MCF 10A (cell line): ENCODE measurements around the gene ATL3. TPM values are rescaled to one million over a fixed set of nuclear protein-coding genes. Genes with fewer than 3 reads are reported as not detected.
"Not testable (repeated sequence)": the region's sequence is repeated elsewhere in the genome, so short reads cannot be mapped to it uniquely, and the experiment has no call there.

Experiments used
- BruUV-seq: library from RNA; stranded (reverse); fragments of 400-500 nt; replicated peaks from 2 replicates; lab custom pipeline; 2021; lab: Mats Ljungman, UMichigan
- CTCF ChIA-PET: fragments of 300-600 bp; sonication (Branson Sonifier 250); formaldehyde crosslinking; extraction: SDS; loops from one replicate; lab custom pipeline; 2021; ENCODE audit warnings: antibody characterized with exemption, inconsistent platforms; lab: Yijun Ruan, JAX
- POLR2A ChIA-PET: fragments of 300-600, 350-650 bp; sonication (Branson Sonifier 250); formaldehyde crosslinking; extraction: SDS; loops from one replicate; lab custom pipeline; 2020; ENCODE audit warnings: antibody characterized with exemption, inconsistent platforms; lab: Yijun Ruan, JAX
- DNase-seq: peaks from one replicate; pipeline ENCODE4 v3.0.0-alpha.2; 2018; ENCODE audit not compliant: unreplicated experiment
- H3K27ac Mint-ChIP-seq: one replicate; pipeline ENCODE4 v1.8.0; 2022; ENCODE audit warnings: mild to moderate bottlenecking, low read depth, mixed read lengths; ENCODE audit not compliant: unreplicated experiment
- H3K27me3 Mint-ChIP-seq: one replicate; pipeline ENCODE4 v1.8.0; 2022; ENCODE audit warnings: mixed read lengths; ENCODE audit not compliant: insufficient read depth, unreplicated experiment
- H3K36me3 Mint-ChIP-seq: one replicate; pipeline ENCODE4 v1.8.0; 2022; ENCODE audit warnings: mild to moderate bottlenecking, moderate library complexity, mixed read lengths; ENCODE audit not compliant: insufficient read depth, unreplicated experiment
- H3K4me1 Mint-ChIP-seq: one replicate; pipeline ENCODE4 v1.8.0; 2022; ENCODE audit warnings: mixed read lengths; ENCODE audit not compliant: insufficient read depth, unreplicated experiment
- H3K4me3 Mint-ChIP-seq: one replicate; pipeline ENCODE4 v1.8.0; 2022; ENCODE audit warnings: mild to moderate bottlenecking, moderate library complexity, mixed read lengths; ENCODE audit not compliant: unreplicated experiment
- H3K9me3 Mint-ChIP-seq: one replicate; pipeline ENCODE4 v1.8.0; 2022; ENCODE audit warnings: mixed read lengths; ENCODE audit not compliant: unreplicated experiment
- CTCF ChIP-seq: fragments of 200-600 bp; IDR thresholded peaks from one replicate; pipeline ENCODE4 v1.8.0; 2022; ENCODE audit warnings: antibody characterized with exemption, mild to moderate bottlenecking; ENCODE audit not compliant: unreplicated experiment
- intact Hi-C: fragments of 100-400 bp; cut with micrococcal nuclease; formaldehyde crosslinking; loops from 2 replicates; pipeline ENCODE4 v1.14.1; 2022
- total RNA-seq: library from RNA; stranded (reverse); gene quantifications from 2 replicates; pipeline ENCODE4 v1.2.3, GENCODE V29; 2022

Gene ATL3
- total RNA-seq, 1 experiment from 2014 or later: 74.0 TPM

GRCh38 chr11:63652671-63653070, 18.5 kb downstream of the ATL3 start:
- no peak overlapping the region for H3K27ac Mint-ChIP-seq
- DNase-seq: no peak
- H3K27me3 Mint-ChIP-seq: no peaks in the 10 kb centered on the region
- no peaks in the 10 kb centered on the region for H3K4me1 Mint-ChIP-seq
- ChIA-PET POLR2A (interaction anchor here (0.7 to 0.9 kb wide), 2 partner anchors 14 to 98 kb away, joined by 3 read pairs; no protein-coding TSS in a partner anchor), CTCF (interaction anchor here (1.7 kb wide), 1 partner anchor 175 kb away, joined by 9 read pairs; no protein-coding TSS in a partner anchor)
- H3K36me3 Mint-ChIP-seq: peaks cover 96% of the 10 kb centered on the region
- H3K4me3 Mint-ChIP-seq: no peak overlapping the region
- BruUV-seq: no TSS peak
- TF ChIP-seq CTCF: no peak
- no peaks in the 10 kb centered on the region for H3K9me3 Mint-ChIP-seq
- intact Hi-C loops: no loop called here

GRCh38 chr11:63643205-63643604, 28.0 kb downstream of the ATL3 start:
- no TSS peak for BruUV-seq
- no peak for DNase-seq
- Mint-ChIP-seq H3K4me3 (no peak overlapping the region), H3K4me1 (no peaks in the 10 kb centered on the region), H3K27ac (no peak overlapping the region), H3K36me3 (peaks cover 86% of the 10 kb centered on the region), H3K9me3 (no peaks in the 10 kb centered on the region), H3K27me3 (no peaks in the 10 kb centered on the region)
- intact Hi-C loops: no loop called here
- POLR2A ChIA-PET: interaction anchor here (0.9 to 1.4 kb wide), 2 partner anchors 24 to 28 kb away, joined by 3 to 5 read pairs; partner anchors contain the start of gene ATL3
- no peak for TF ChIP-seq CTCF
- CTCF ChIA-PET: interaction anchor here (0.6 to 10.4 kb wide), 6 partner anchors 95 to 668 kb away, joined by 3 to 127 read pairs (median 4); no protein-coding TSS in a partner anchor

DNA sequence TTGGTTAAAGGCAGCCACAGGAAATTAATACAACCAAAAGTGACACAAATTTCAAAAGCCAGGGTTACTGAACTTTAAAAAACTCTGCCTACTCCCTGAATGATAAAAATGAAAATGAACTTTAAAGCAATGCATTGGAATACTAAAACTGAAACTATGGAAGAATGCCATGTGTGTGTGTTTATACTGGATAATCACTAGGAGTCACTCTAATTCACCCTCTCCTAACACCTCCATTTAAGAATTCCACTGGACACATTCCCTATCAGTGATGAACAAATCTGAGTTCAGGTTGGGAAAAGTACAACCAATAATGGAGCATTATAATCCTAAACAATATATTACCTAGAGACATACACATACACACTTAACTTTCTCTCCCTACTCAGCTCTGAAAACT, 29.4 kb downstream of the ATL3 start:
- Mint-ChIP-seq H3K9me3 (no peaks in the 10 kb centered on the region), H3K4me1 (no peaks in the 10 kb centered on the region), H3K4me3 (no peak overlapping the region), H3K27me3 (no peaks in the 10 kb centered on the region), H3K27ac (peak overlapping the region; percentile 14), H3K36me3 (peaks cover 82% of the 10 kb centered on the region)
- POLR2A ChIA-PET: interaction anchor here (1.0 to 2.2 kb wide), 3 partner anchors 16 to 40 kb away, joined by 3 to 10 read pairs (median 5); partner anchors contain the start of genes ATL3 and RTN3
- no TSS peak for BruUV-seq
- no peak for DNase-seq
- CTCF ChIA-PET: interaction anchor here (0.8 to 10.4 kb wide), 6 partner anchors 12 to 308 kb away, joined by 3 to 160 read pairs (median 5); no protein-coding TSS in a partner anchor
- TF ChIP-seq CTCF: peak; percentile 12
- intact Hi-C loops: no loop called here

GRCh38 chr11:63639199-63639832, 31.9 kb downstream of the ATL3 start:
- Mint-ChIP-seq H3K27ac (no peak overlapping the region), H3K4me1 (peaks cover 6% of the 10 kb centered on the region), H3K9me3 (no peaks in the 10 kb centered on the region), H3K36me3 (peaks cover 82% of the 10 kb centered on the region), H3K27me3 (no peaks in the 10 kb centered on the region), H3K4me3 (no peak overlapping the region)
- DNase-seq: no peak
- TF ChIP-seq CTCF: peak; percentile 33
- intact Hi-C loops: loop anchor here (1.0 to 10.0 kb wide), 2 partner anchors 99 to 305 kb away; no protein-coding TSS in a partner anchor
- no TSS peak for BruUV-seq
- ChIA-PET CTCF (interaction anchor here (0.6 to 10.4 kb wide), 27 partner anchors 13 to 729 kb away, joined by 3 to 160 read pairs (median 3); no protein-coding TSS in a partner anchor), POLR2A (interaction anchor here (1.0 to 2.0 kb wide), 6 partner anchors 24 to 160 kb away, joined by 3 to 8 read pairs (median 4); partner anchors contain the start of genes ATL3 and RTN3)

DNA sequence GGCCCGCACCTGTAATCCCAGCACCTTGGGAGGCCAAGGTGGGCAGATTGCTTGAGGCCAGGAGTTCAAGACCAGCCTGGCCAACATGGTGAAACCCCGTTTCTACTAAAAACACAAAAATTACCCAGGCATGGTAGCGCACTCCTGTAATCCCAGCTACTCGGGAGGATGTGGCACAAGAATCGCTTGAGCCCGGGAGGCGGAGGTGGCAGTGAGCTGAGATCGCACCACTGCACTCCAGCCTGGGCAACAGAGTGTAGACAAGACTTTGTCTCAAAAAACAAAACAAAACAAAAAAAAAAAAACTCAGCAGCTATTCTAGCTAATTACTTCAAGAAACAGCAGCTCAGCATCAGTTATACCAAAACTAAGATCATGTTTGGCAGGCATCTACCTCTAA, 32.7 kb downstream of the ATL3 start:
- peaks cover 82% of the 10 kb centered on the region for H3K36me3 Mint-ChIP-seq
- not testable (repeated sequence) for DNase-seq, BruUV-seq, H3K4me1 Mint-ChIP-seq, H3K27ac Mint-ChIP-seq, H3K9me3 Mint-ChIP-seq, H3K27me3 Mint-ChIP-seq, H3K4me3 Mint-ChIP-seq
- POLR2A ChIA-PET: interaction anchor here (1.3 to 2.0 kb wide), 5 partner anchors 25 to 159 kb away, joined by 3 to 8 read pairs (median 4); partner anchors contain the start of genes ATL3 and RTN3
- intact Hi-C loops: loop anchor here (10.0 kb wide), 1 partner anchor 306 kb away; no protein-coding TSS in a partner anchor
- CTCF ChIA-PET: interaction anchor here (0.5 to 10.4 kb wide), 24 partner anchors 8 to 733 kb away, joined by 3 to 160 read pairs (median 4); no protein-coding TSS in a partner anchor
